Panc1 (cell line): ENCODE data around the gene KRT7.

Experiments used
- POLR2AphosphoS5 ChIP-seq: IDR thresholded peaks from 2 replicates; pipeline ENCODE4 v1.6.1; 2012; ENCODE audit warnings: mild to moderate bottlenecking, low read depth, low read length, moderate library complexity
- TF ChIP-seq, protein P1 (sequence below): fragments of 450-650 bp; IDR thresholded peaks from 2 replicates; pipeline ENCODE4 v1.5.1; 2017; ENCODE audit warnings: mild to moderate bottlenecking

DNA sequence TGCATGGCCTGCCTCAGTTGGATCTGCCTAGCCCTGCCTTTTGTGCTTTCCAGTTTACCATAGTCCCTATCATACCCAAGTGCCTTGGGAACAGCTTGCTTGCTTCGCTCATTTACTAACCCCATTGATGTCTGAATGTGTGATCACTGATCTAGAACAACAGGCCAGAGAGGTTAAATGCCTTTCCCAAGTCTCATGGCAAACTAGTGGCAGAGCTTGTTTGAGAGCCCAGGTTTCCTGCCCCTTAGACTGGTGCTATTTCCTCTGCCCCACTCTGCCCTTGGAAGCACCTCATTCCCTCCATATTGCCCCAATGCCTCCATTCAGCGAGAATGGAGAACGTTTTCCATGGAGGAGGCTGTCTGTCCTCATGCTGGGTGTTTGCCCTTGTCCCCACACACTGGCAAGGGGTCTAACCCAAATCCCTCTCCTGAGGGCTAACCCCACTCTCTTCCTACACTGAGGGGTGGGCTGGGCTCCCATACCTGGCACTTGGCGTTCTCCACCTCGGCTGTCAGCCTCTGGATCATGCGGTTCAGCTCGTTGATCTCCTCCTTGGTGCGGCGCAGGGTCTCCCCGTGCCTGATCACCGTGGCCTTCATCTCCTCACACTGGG, 19.8 kb downstream of the KRT7 start:
- TF ChIP-seq, protein P1, sequence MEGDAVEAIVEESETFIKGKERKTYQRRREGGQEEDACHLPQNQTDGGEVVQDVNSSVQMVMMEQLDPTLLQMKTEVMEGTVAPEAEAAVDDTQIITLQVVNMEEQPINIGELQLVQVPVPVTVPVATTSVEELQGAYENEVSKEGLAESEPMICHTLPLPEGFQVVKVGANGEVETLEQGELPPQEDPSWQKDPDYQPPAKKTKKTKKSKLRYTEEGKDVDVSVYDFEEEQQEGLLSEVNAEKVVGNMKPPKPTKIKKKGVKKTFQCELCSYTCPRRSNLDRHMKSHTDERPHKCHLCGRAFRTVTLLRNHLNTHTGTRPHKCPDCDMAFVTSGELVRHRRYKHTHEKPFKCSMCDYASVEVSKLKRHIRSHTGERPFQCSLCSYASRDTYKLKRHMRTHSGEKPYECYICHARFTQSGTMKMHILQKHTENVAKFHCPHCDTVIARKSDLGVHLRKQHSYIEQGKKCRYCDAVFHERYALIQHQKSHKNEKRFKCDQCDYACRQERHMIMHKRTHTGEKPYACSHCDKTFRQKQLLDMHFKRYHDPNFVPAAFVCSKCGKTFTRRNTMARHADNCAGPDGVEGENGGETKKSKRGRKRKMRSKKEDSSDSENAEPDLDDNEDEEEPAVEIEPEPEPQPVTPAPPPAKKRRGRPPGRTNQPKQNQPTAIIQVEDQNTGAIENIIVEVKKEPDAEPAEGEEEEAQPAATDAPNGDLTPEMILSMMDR: no peak
- no peak for TF ChIP-seq POLR2AphosphoS5
